HepG2 (cell line): ENCODE results near the gene DPT. TPM values are rescaled to one million over a fixed set of nuclear protein-coding genes. Genes with fewer than 3 reads are reported as not detected.

Source experiments
- ARID3A ChIP-seq: IDR thresholded peaks from 2 replicates; pipeline ENCODE4 v1.6.1; 2012; ENCODE audit warnings: low read depth, low read length, improper control_type of control experiment
- BHLHE40 ChIP-seq: IDR thresholded peaks from 2 replicates; pipeline ENCODE4 v1.6.1; 2011; ENCODE audit warnings: low read length, improper control_type of control experiment
- DMAP1 ChIP-seq: IDR thresholded peaks from 2 replicates; pipeline ENCODE4 v1.6.1; 2016
- ERF ChIP-seq: IDR thresholded peaks from 2 replicates; pipeline ENCODE4 v1.6.1; 2018; ENCODE audit warnings: missing biosample characterization, missing genetic modification reagents
- HOMEZ ChIP-seq: IDR thresholded peaks from 2 replicates; pipeline ENCODE4 v1.6.1; 2016; ENCODE audit warnings: low read depth
- KLF6 ChIP-seq: IDR thresholded peaks from 2 replicates; pipeline ENCODE4 v1.8.0; 2016; ENCODE audit warnings: missing biosample characterization, missing genetic modification reagents
- KMT2A ChIP-seq: sonication (generic); formaldehyde crosslinking; IDR thresholded peaks from 2 replicates; pipeline ENCODE4 v1.4.0; 2020; ENCODE audit warnings: missing genetic modification reagents
- MBNL3 ChIP-seq: fragments of 250-450 bp; sonication (Bioruptor Pico); conservative IDR thresholded peaks from 2 replicates; pipeline ENCODE4 v1.8.0; 2022; ENCODE audit warnings: mild to moderate bottlenecking, inconsistent platforms
- NCOA5 ChIP-seq: sonication (generic); formaldehyde crosslinking; IDR thresholded peaks from 2 replicates; pipeline ENCODE4 v1.4.0; 2020; ENCODE audit warnings: missing genetic modification reagents
- NFIC ChIP-seq: IDR thresholded peaks from 2 replicates; pipeline ENCODE4 v1.6.1; 2012; ENCODE audit warnings: mild to moderate bottlenecking, low read length, inconsistent platforms
- STAT5B ChIP-seq: sonication (generic); formaldehyde crosslinking; IDR thresholded peaks from 2 replicates; pipeline ENCODE4 v1.4.0; 2020; ENCODE audit warnings: missing genetic modification reagents
- TOE1 ChIP-seq: sonication (generic); formaldehyde crosslinking; IDR thresholded peaks from 2 replicates; pipeline ENCODE4 v1.4.0; 2020; ENCODE audit warnings: mild to moderate bottlenecking, missing genetic modification reagents
- U2AF1 ChIP-seq: fragments of 200-400 bp; formaldehyde crosslinking; optimal IDR thresholded peaks from 2 replicates; pipeline ENCODE3; 2017; ENCODE audit warnings: mild to moderate bottlenecking, low read depth, low read length
- ZBTB40 ChIP-seq, 2 experiments: fragments of 450-650 bp in 1 of 2; sonication (generic) in 1 of 2; formaldehyde crosslinking in 1 of 2; IDR thresholded peaks; 2 replicates each; pipeline versions ENCODE4 v1.6.1 to v1.8.0; 2016 to 2022; ENCODE audit warnings: antibody characterized with exemption in 1 of 2, mild to moderate bottlenecking in 1 of 2, missing genetic modification reagents in 1 of 2
- ZNF12 ChIP-seq: sonication (generic); formaldehyde crosslinking; IDR thresholded peaks from 2 replicates; pipeline ENCODE4 v1.5.0; 2020; ENCODE audit warnings: missing genetic modification reagents
- ZNF234 ChIP-seq: sonication (generic); formaldehyde crosslinking; conservative IDR thresholded peaks from 2 replicates; pipeline ENCODE4 v1.5.1; 2020; ENCODE audit warnings: mild to moderate bottlenecking, missing genetic modification reagents
- ZNF367 ChIP-seq: sonication (generic); formaldehyde crosslinking; IDR thresholded peaks from 2 replicates; pipeline ENCODE4 v1.4.0; 2020; ENCODE audit warnings: missing genetic modification reagents, borderline replicate concordance
- polyA plus RNA-seq, 8 experiments: library from polyadenylated mRNA; depleted of rRNA in 3 of 8; stranded (reverse) in 7 of 8; unstranded in 1 of 8; fragments of >200 nt; fragmentation: Illumina TruSeq in 4 of 8; extraction: Trizol in 4 of 8; gene quantifications; 2 replicates each; pipeline versions ENCODE4 v1.2.1 to v1.2.3, GENCODE V29; 2011 to 2016; ENCODE audit warnings: low read depth in 4 of 8, missing spikeins in 1 of 8, mixed read lengths in 1 of 8; ENCODE audit not compliant: insufficient read depth in 1 of 8
- total RNA-seq, 5 experiments: library from RNA; depleted of rRNA; stranded (reverse); fragments of >200 nt; fragmentation: Illumina TruSeq; extraction: Trizol; gene quantifications; 2 replicates each; pipeline ENCODE4 v1.2.3, GENCODE V29; 2016; ENCODE audit warnings: low read depth in 1 of 5

The DPT gene
- total and polyA plus RNA-seq, 2 of the 13 experiments (the other 11 are each of a cell fraction or from before 2014, with no cell fraction given) = 0.04 TPM; not detected in 1

GRCh38 chr1:168686666-168687065 is 42.3 kb downstream of the DPT start (continued):
- TF ChIP-seq ZBTB40 (IDR thresholded peaks at IDR 0.05) = no peak
- no peak for TF ChIP-seq ZBTB40 (CRISPR knock-in tag; IDR thresholded peaks at IDR 0.05)
- no peak for TF ChIP-seq U2AF1
- TF ChIP-seq KMT2A (CRISPR knock-in tag) = no peak
- TF ChIP-seq ZNF12 (CRISPR knock-in tag) = no peak
- no peak for TF ChIP-seq BHLHE40
- TF ChIP-seq MBNL3 (CRISPR knock-in tag) = no peak
- TF ChIP-seq DMAP1 (CRISPR knock-in tag) = no peak
- TF ChIP-seq HOMEZ (CRISPR knock-in tag) = 0 out of 2 replicates have a peak, but pooled peaks have one; percentile 27
- TF ChIP-seq STAT5B (CRISPR knock-in tag) = no peak
- TF ChIP-seq ZNF367 (CRISPR knock-in tag) = no peak
- TF ChIP-seq TOE1 (CRISPR knock-in tag) = no peak
- TF ChIP-seq KLF6 (CRISPR knock-in tag) = no peak
- TF ChIP-seq NFIC = 0 out of 2 replicates have a peak, but pooled peaks have one; percentile 32
- TF ChIP-seq ERF = no peak
- TF ChIP-seq NCOA5 (CRISPR knock-in tag) = no peak
- no peak for TF ChIP-seq ARID3A
- no peak for TF ChIP-seq ZNF234 (CRISPR knock-in tag)
